ENCODE measurements around the gene LRRFIP2.

Gene LRRFIP2

GRCh38 chr3:37096288-37096687 lies 78.1 kb downstream of the LRRFIP2 start:
- no peak for TF ChIP-seq SPI1 (IDR thresholded peaks at IDR 0.05; ENCODE audit: borderline replicate concordance, low read depth)
- Histone ChIP-seq H3K27me3 (ENCODE audit: insufficient read depth, poor library complexity, severe bottlenecking) (no peaks in the 10 kb centered on the region), H3K4me3 (replicated peaks; ENCODE audit: insufficient read depth, low read length) (no peak overlapping the region), H3K27ac (replicated peaks) (no peak overlapping the region)
- DNase-seq (ENCODE audit: low read depth in 1 of 2, low spot score in 1 of 2): no peak

- Histone ChIP-seq H3K27ac (replicated peaks) (no peak overlapping the region), H3K27me3 (ENCODE audit: insufficient read depth, poor library complexity, severe bottlenecking) (no peaks in the 10 kb centered on the region), H3K4me3 (replicated peaks; ENCODE audit: insufficient read depth, low read length) (no peak overlapping the region)
- DNase-seq (ENCODE audit: low read depth in 1 of 2, low spot score in 1 of 2): no peak
- TF ChIP-seq CTCF (IDR thresholded peaks at IDR 0.05; ENCODE audit: insufficient read depth, low read length): no peak
- TF ChIP-seq SPI1 (IDR thresholded peaks at IDR 0.05; ENCODE audit: borderline replicate concordance, low read depth): no peak
- no peak for TF ChIP-seq GABPA (IDR thresholded peaks at IDR 0.05; ENCODE audit: low read depth)
- TF ChIP-seq POLR2AphosphoS5 (IDR thresholded peaks at IDR 0.05; ENCODE audit: low read depth): no peak
- TF ChIP-seq REST (IDR thresholded peaks at IDR 0.05; ENCODE audit: insufficient replicate concordance, low read depth): no peak
Observed at GRCh38 chr3:37094636-37095035, 79.7 kb downstream of the LRRFIP2 start.

GRCh38 chr3:37093481-37093880 lies 80.9 kb downstream of the LRRFIP2 start:
- no peak for TF ChIP-seq CTCF (IDR thresholded peaks at IDR 0.05; ENCODE audit: insufficient read depth, low read length)
- H3K27me3 ChIP-seq (ENCODE audit: insufficient read depth, poor library complexity, severe bottlenecking): no peaks in the 10 kb centered on the region
- DNase-seq (ENCODE audit: low read depth in 1 of 2, low spot score in 1 of 2): no peak
- no peak overlapping the region for H3K27ac ChIP-seq (replicated peaks)
- H3K4me3 ChIP-seq (replicated peaks; ENCODE audit: insufficient read depth, low read length): no peak overlapping the region

GRCh38 chr3:37092484-37092883 lies 81.9 kb downstream of the LRRFIP2 start:
- TF ChIP-seq REST (IDR thresholded peaks at IDR 0.05; ENCODE audit: insufficient replicate concordance, low read depth) (no peak), CTCF (IDR thresholded peaks at IDR 0.05; ENCODE audit: insufficient read depth, low read length) (no peak), GABPA (IDR thresholded peaks at IDR 0.05; ENCODE audit: low read depth) (no peak), SPI1 (IDR thresholded peaks at IDR 0.05; ENCODE audit: borderline replicate concordance, low read depth) (no peak), POLR2AphosphoS5 (IDR thresholded peaks at IDR 0.05; ENCODE audit: low read depth) (no peak)
- no peaks in the 10 kb centered on the region for H3K27me3 ChIP-seq (ENCODE audit: insufficient read depth, poor library complexity, severe bottlenecking)
- DNase-seq (ENCODE audit: low read depth in 1 of 2, low spot score in 1 of 2): no peak
- H3K4me3 ChIP-seq (replicated peaks; ENCODE audit: insufficient read depth, low read length): no peak overlapping the region
- no peak overlapping the region for H3K27ac ChIP-seq (replicated peaks)

Data from HL-60 (cell line).